GM21526 (cell line): ENCODE measurements around the gene POLR1B.
"Not testable (repeated sequence)": the region's sequence is repeated elsewhere in the genome, so short reads cannot be mapped to it uniquely, and the experiment has no call there.

Source experiments
- ATAC-seq: cut with Tn5 transposase; IDR thresholded peaks from one replicate; pipeline ENCODE4 v1.9.1; 2021; ENCODE audit warnings: moderate library complexity; ENCODE audit not compliant: unreplicated experiment, low FRiP score

The POLR1B gene

GRCh38 chr2:112539306-112539705 lies 3.0 kb upstream of the POLR1B start:
- no peak for ATAC-seq

- ATAC-seq = no peak
Measured at GRCh38 chr2:112540906-112541305, 1.4 kb upstream of the POLR1B start.

- peak; percentile 64 for ATAC-seq
Measured at GRCh38 chr2:112541315-112542122, 746 bp upstream of the POLR1B start.

- no peak for ATAC-seq
Measured at GRCh38 chr2:112542984-112543661, 858 bp downstream of the POLR1B start.

- ATAC-seq = no peak
Measured at GRCh38 chr2:112547333-112547732, 5.1 kb downstream of the POLR1B start.

GRCh38 chr2:112548980-112549379 lies 6.7 kb downstream of the POLR1B start:
- no peak for ATAC-seq

- no peak for ATAC-seq
Measured at GRCh38 chr2:112566104-112566503, 23.8 kb downstream of the POLR1B start.

- not testable (repeated sequence) for ATAC-seq
Measured at GRCh38 chr2:112566508-112566907, 24.2 kb downstream of the POLR1B start.

GRCh38 chr2:112572005-112572404 lies 29.7 kb downstream of the POLR1B start:
- no peak for ATAC-seq

- no peak for ATAC-seq
Measured at GRCh38 chr2:112577756-112578155, 35.5 kb downstream of the POLR1B start.

GRCh38 chr2:112579241-112579640 lies 37.0 kb downstream of the POLR1B start:
- no peak for ATAC-seq

GRCh38 chr2:112580084-112580483 lies 37.8 kb downstream of the POLR1B start:
- no peak for ATAC-seq

- ATAC-seq = no peak
Measured at GRCh38 chr2:112582314-112582746, 40.1 kb downstream of the POLR1B start.

GRCh38 chr2:112583497-112584133 lies 41.4 kb downstream of the POLR1B start:
- ATAC-seq = no peak

GRCh38 chr2:112584134-112584890 lies 42.0 kb downstream of the POLR1B start, which contains the start of gene CHCHD5:
Gene CHCHD5 (plus strand): TSS chr2:112584609. CDS start chr2:112584648, 39 bp downstream.
- ATAC-seq = peak; percentile 80

- ATAC-seq = no peak
Measured at GRCh38 chr2:112584891-112585250, 42.6 kb downstream of the POLR1B start.

- no peak for ATAC-seq
Measured at GRCh38 chr2:112585400-112585799, 43.1 kb downstream of the POLR1B start.

- no peak for ATAC-seq
Measured at GRCh38 chr2:112585873-112586464, 43.7 kb downstream of the POLR1B start.

GRCh38 chr2:112588611-112589045 lies 46.4 kb downstream of the POLR1B start:
- no peak for ATAC-seq

GRCh38 chr2:112591413-112591812 lies 49.1 kb downstream of the POLR1B start:
- ATAC-seq = no peak
